ENCODE measurements around the gene LYPD6B. TPM values are rescaled to one million over a fixed set of nuclear protein-coding genes. Genes with fewer than 3 reads are reported as not detected.

Gene LYPD6B
- total and polyA plus RNA-seq, 2 donors (not counting 1 experiment from before 2014, with no cell fraction given) = 1.5 to 2.7 TPM

- Histone ChIP-seq H2AFZ (ENCODE audit: insufficient read depth, low read depth, low read length, poor library complexity, severe bottlenecking) (no peak overlapping the region), H3K9me3 (ENCODE audit: control extremely low read depth in 1 of 3, control insufficient read depth in 2 of 3, insufficient read depth in 1 of 3, low read length in 2 of 3) (no peaks in the 10 kb centered on the region), H3K27ac (ENCODE audit: low read length in 2 of 2) (no peak overlapping the region), H3K4me2 (replicated peaks; ENCODE audit: low read depth, low read length, poor library complexity, severe bottlenecking) (no peak overlapping the region), H3K36me3 (replicated peaks in 1 of 2; ENCODE audit: control extremely low read depth in 1 of 2, control insufficient read depth in 1 of 2, extremely low read depth in 1 of 2, insufficient read depth in 2 of 2, low read length in 1 of 2) (no peaks in the 10 kb centered on the region), H3K4me1 (ENCODE audit: control insufficient read depth in 2 of 2, insufficient read depth in 2 of 2, low read length in 2 of 2) (peaks cover 0 to 6% of the 10 kb centered on the region in 2 donors), H4K20me1 (ENCODE audit: control insufficient read depth, insufficient read depth, low read length, poor library complexity, severe bottlenecking) (no peaks in the 10 kb centered on the region), H3K79me2 (ENCODE audit: control insufficient read depth, insufficient read depth, low read length) (no peaks in the 10 kb centered on the region), H3K27me3 (replicated peaks in 1 of 4; ENCODE audit: control extremely low read depth in 1 of 4, control insufficient read depth in 3 of 4, insufficient read depth in 4 of 4, low read length in 3 of 4) (peaks cover 0 to 4% (median 0%) of the 10 kb centered on the region in 4 experiments), H3K4me3 (ENCODE audit: control extremely low read depth in 1 of 5, extremely low read depth in 1 of 5, insufficient read depth in 1 of 5, low read depth in 2 of 5, low read length in 4 of 5) (no peak overlapping the region), H3K9ac (ENCODE audit: low read length) (no peak overlapping the region)
- intact Hi-C loops (cut with micrococcal nuclease) = no loop called here
- WGBS (ENCODE audit: insufficient coverage) = 83% methylated on average over 6 of the region's 7 CpGs
- DNase-seq (no peak), ATAC-seq (ENCODE audit: low read depth) (no peak)
- Mint-ChIP-seq H3K27ac (no peak overlapping the region), H3K4me3 (no peak overlapping the region), H3K4me1 (peaks cover 19% of the 10 kb centered on the region), H3K9me3 (ENCODE audit: insufficient read depth) (no peaks in the 10 kb centered on the region), H3K27me3 (peaks cover 8% of the 10 kb centered on the region)
- ChIA-PET CTCF (no interaction called here), POLR2A (no interaction called here)
- TF ChIP-seq CTCF (IDR thresholded peaks at IDR 0.05) = no peak
- TF ChIP-seq EZH2 (IDR thresholded peaks at IDR 0.05; ENCODE audit: borderline replicate concordance, insufficient read depth, low read depth, low read length, poor library complexity, severe bottlenecking) = no peak
Observed at GRCh38 chr2:149084924-149085795, 46.7 kb downstream of the LYPD6B start.

GRCh38 chr2:149087751-149088150 lies 49.3 kb downstream of the LYPD6B start:
- Histone ChIP-seq H3K4me3 (ENCODE audit: control extremely low read depth in 1 of 5, extremely low read depth in 1 of 5, insufficient read depth in 1 of 5, low read depth in 2 of 5, low read length in 4 of 5) (no peak overlapping the region), H3K27me3 (replicated peaks in 1 of 4; ENCODE audit: control extremely low read depth in 1 of 4, control insufficient read depth in 3 of 4, insufficient read depth in 4 of 4, low read length in 3 of 4) (peaks cover 0 to 4% (median 0%) of the 10 kb centered on the region in 4 experiments), H2AFZ (ENCODE audit: insufficient read depth, low read depth, low read length, poor library complexity, severe bottlenecking) (no peak overlapping the region), H3K4me2 (replicated peaks; ENCODE audit: low read depth, low read length, poor library complexity, severe bottlenecking) (no peak overlapping the region), H3K4me1 (ENCODE audit: control insufficient read depth in 2 of 2, insufficient read depth in 2 of 2, low read length in 2 of 2) (peaks cover 0 to 6% of the 10 kb centered on the region in 2 donors), H3K36me3 (replicated peaks in 1 of 2; ENCODE audit: control extremely low read depth in 1 of 2, control insufficient read depth in 1 of 2, extremely low read depth in 1 of 2, insufficient read depth in 2 of 2, low read length in 1 of 2) (no peaks in the 10 kb centered on the region), H3K9ac (ENCODE audit: low read length) (no peak overlapping the region), H3K9me3 (ENCODE audit: control extremely low read depth in 1 of 3, control insufficient read depth in 2 of 3, insufficient read depth in 1 of 3, low read length in 2 of 3) (no peaks in the 10 kb centered on the region), H3K79me2 (ENCODE audit: control insufficient read depth, insufficient read depth, low read length) (no peaks in the 10 kb centered on the region), H3K27ac (ENCODE audit: low read length in 2 of 2) (no peak overlapping the region), H4K20me1 (ENCODE audit: control insufficient read depth, insufficient read depth, low read length, poor library complexity, severe bottlenecking) (no peaks in the 10 kb centered on the region)
- peaks cover 15% of the 10 kb centered on the region for H3K4me1 Mint-ChIP-seq
- H3K27ac Mint-ChIP-seq = no peak overlapping the region
- no peak for TF ChIP-seq EZH2 (IDR thresholded peaks at IDR 0.05; ENCODE audit: borderline replicate concordance, insufficient read depth, low read depth, low read length, poor library complexity, severe bottlenecking)
- WGBS (ENCODE audit: insufficient coverage) = 33% methylated on average over 1 of the region's 4 CpGs
- DNase-seq (no peak), ATAC-seq (ENCODE audit: low read depth) (no peak)
- ChIA-PET POLR2A (no interaction called here), CTCF (interaction anchor here (0.6 kb wide), 1 partner anchor 506 kb away, joined by 3 read pairs; no protein-coding TSS in a partner anchor)
- no peaks in the 10 kb centered on the region for H3K9me3 Mint-ChIP-seq (ENCODE audit: insufficient read depth)
- H3K27me3 Mint-ChIP-seq = peaks cover 17% of the 10 kb centered on the region
- no peak overlapping the region for H3K4me3 Mint-ChIP-seq
- intact Hi-C loops (cut with micrococcal nuclease) = no loop called here

Measured in B cell (primary cell).